Small intestine (tissue), 7 donors: ENCODE results near the gene BRD4. TPM values are rescaled to one million over a fixed set of nuclear protein-coding genes. Genes with fewer than 3 reads are reported as not detected.

ENCODE experiments used
- DNase-seq, 2 donors: peaks; one replicate each; pipeline versions ENCODE4 v3.0.0 to v3.0.0-alpha.2; 2013
- FAIRE-seq: peaks from 2 replicates; lab custom pipeline; 2012; peaks lifted over from hg19 to GRCh38; lab: Jason Lieb, UNC
- H3K27ac ChIP-seq, 3 donors: one replicate each; pipeline ENCODE4 v1.5.1; 2013; ENCODE audit warnings: low read length in 2 of 3, mild to moderate bottlenecking in 2 of 3, control low read depth in 1 of 3, inconsistent platforms in 1 of 3, low read depth in 1 of 3, moderate library complexity in 1 of 3
- H3K27me3 ChIP-seq, 3 donors: one replicate each; pipeline ENCODE4 v1.6.1; 2013; ENCODE audit warnings: low read length in 3 of 3, inconsistent platforms in 1 of 3; ENCODE audit not compliant: control insufficient read depth in 3 of 3, insufficient read depth in 3 of 3
- H3K36me3 ChIP-seq, 3 donors: one replicate each; pipeline ENCODE4 v1.6.1; 2013; ENCODE audit warnings: low read length in 3 of 3, inconsistent platforms in 1 of 3, low read depth in 1 of 3, mild to moderate bottlenecking in 1 of 3, moderate library complexity in 1 of 3; ENCODE audit not compliant: control insufficient read depth in 3 of 3, insufficient read depth in 2 of 3
- H3K4me1 ChIP-seq, 3 donors: one replicate each; pipeline ENCODE4 v1.6.1; 2013; ENCODE audit warnings: low read length in 2 of 3, inconsistent platforms in 1 of 3, low read depth in 1 of 3, mild to moderate bottlenecking in 1 of 3, moderate library complexity in 1 of 3; ENCODE audit not compliant: control insufficient read depth in 3 of 3, insufficient read depth in 2 of 3
- H3K4me3 ChIP-seq, 3 donors: one replicate each; pipeline ENCODE4 v1.5.1; 2013; ENCODE audit warnings: low read length in 3 of 3, control low read depth in 1 of 3, inconsistent platforms in 1 of 3, low read depth in 1 of 3, mild to moderate bottlenecking in 1 of 3, moderate library complexity in 1 of 3
- H3K9me3 ChIP-seq, 2 donors: one replicate each; pipeline ENCODE4 v1.6.1; 2013; ENCODE audit warnings: low read depth in 1 of 2, low read length in 1 of 2; ENCODE audit not compliant: control insufficient read depth in 2 of 2, insufficient read depth in 1 of 2
- WGBS, 3 donors: extraction: QIAGEN DNeasy Blood & Tissue Kit; methylation state at CpG; one replicate each; pipeline ENCODE4 v1.1.7; 2013; 5-methylcytosine and 5-hydroxymethylcytosine counted together
- polyA plus RNA-seq, 4 donors: library from polyadenylated mRNA; stranded (reverse) in 3 of 4; unstranded in 1 of 4; fragments of 200-250 nt in 3 of 4; fragments of 120-200 nt in 1 of 4; gene quantifications; one replicate each; pipeline versions ENCODE4 v1.2.1 to v1.2.3, GENCODE V29; 2013
- donor health status: healthy with polysubstance abuse.
- donor health status: control.
- donor health status: control.
- donor health status: Bipolar disorder and iron deficiency.
- donor health status: healthy.

The BRD4 gene
- polyA plus RNA-seq, 4 donors: 15.7 to 41.4 (median 24.7) TPM

- H3K36me3 ChIP-seq: peaks cover 18 to 98% (median 27%) of the 10 kb centered on the region in 3 donors
- DNase-seq: no peak
- peak overlapping the region in 2 of 3 donors; percentile 18 to 56 for H3K27ac ChIP-seq
- WGBS, 3 donors: 68 to 73% (median 69%) methylated on average over 9 of the region's 9 CpGs
- no peak for FAIRE-seq
- H3K4me1 ChIP-seq: peaks cover 7 to 30% (median 8%) of the 10 kb centered on the region in 3 donors
- H3K9me3 ChIP-seq: no peaks in the 10 kb centered on the region
- H3K27me3 ChIP-seq: no peaks in the 10 kb centered on the region
- no peak overlapping the region for H3K4me3 ChIP-seq
These were observed 79.8 kb downstream of the BRD4 start for GRCh38 chr19:15252398-15253018.

- no peak overlapping the region for H3K4me3 ChIP-seq
- peak in 1 of 2 donors; percentile 35 for DNase-seq
- H3K27ac ChIP-seq: peak overlapping the region; percentile 34 to 72 (median 45)
- no peaks in the 10 kb centered on the region for H3K27me3 ChIP-seq
- H3K4me1 ChIP-seq: peaks cover 7 to 33% (median 8%) of the 10 kb centered on the region in 3 donors
- 53 to 79% (median 76%) methylated on average over 14 of the region's 14 CpGs for WGBS, 3 donors
- H3K36me3 ChIP-seq: peaks cover 18 to 97% (median 27%) of the 10 kb centered on the region in 3 donors
- H3K9me3 ChIP-seq: no peaks in the 10 kb centered on the region
- FAIRE-seq: no peak
These were observed 80.5 kb downstream of the BRD4 start for GRCh38 chr19:15251749-15252397.

- peaks cover 18 to 97% (median 31%) of the 10 kb centered on the region in 3 donors for H3K36me3 ChIP-seq
- H3K27ac ChIP-seq: peak overlapping the region; percentile 34 to 87 (median 45)
- H3K4me3 ChIP-seq: no peak overlapping the region
- H3K4me1 ChIP-seq: peaks cover 7 to 33% (median 8%) of the 10 kb centered on the region in 3 donors
- no peak for DNase-seq
- no peak for FAIRE-seq
- H3K27me3 ChIP-seq: no peaks in the 10 kb centered on the region
- 62 to 84% (median 79%) methylated on average over 19 to 24 of the region's 24 CpGs for WGBS, 3 donors
- H3K9me3 ChIP-seq: no peaks in the 10 kb centered on the region
These were observed 81.2 kb downstream of the BRD4 start for GRCh38 chr19:15251010-15251748.

- no peak overlapping the region for H3K4me3 ChIP-seq
- H3K4me1 ChIP-seq: peaks cover 7 to 33% (median 8%) of the 10 kb centered on the region in 3 donors
- no peaks in the 10 kb centered on the region for H3K27me3 ChIP-seq
- FAIRE-seq (no peak), DNase-seq (no peak)
- peak overlapping the region; percentile 1 to 87 (median 33) for H3K27ac ChIP-seq
- no peaks in the 10 kb centered on the region for H3K9me3 ChIP-seq
- peaks cover 18 to 97% (median 30%) of the 10 kb centered on the region in 3 donors for H3K36me3 ChIP-seq
- WGBS, 3 donors: 42 to 74% (median 55%) methylated on average over 1 of the region's 1 CpG
These were observed 81.7 kb downstream of the BRD4 start for GRCh38 chr19:15250640-15250993.

- FAIRE-seq: no peak
- peaks cover 18 to 97% (median 29%) of the 10 kb centered on the region in 3 donors for H3K36me3 ChIP-seq
These were observed 82.2 kb downstream of the BRD4 start for GRCh38 chr19:15249972-15250639.

GRCh38 chr19:15249528-15249874, 82.8 kb downstream of the BRD4 start:
- Histone ChIP-seq H3K36me3 (peaks cover 20 to 97% (median 25%) of the 10 kb centered on the region in 3 donors), H3K27me3 (no peaks in the 10 kb centered on the region), H3K27ac (peak overlapping the region; percentile 16 to 87 (median 65)), H3K9me3 (no peaks in the 10 kb centered on the region), H3K4me3 (no peak overlapping the region), H3K4me1 (peaks cover 7 to 33% (median 8%) of the 10 kb centered on the region in 3 donors)
- 74 to 90% (median 78%) methylated on average over 6 of the region's 6 CpGs for WGBS, 3 donors
- FAIRE-seq (no peak), DNase-seq (no peak)

More at GRCh38 chr19:15249972-15250639, 82.2 kb downstream of the BRD4 start:
- Histone ChIP-seq H3K27ac (peak overlapping the region; percentile 33 to 87 (median 65)), H3K9me3 (no peaks in the 10 kb centered on the region), H3K27me3 (no peaks in the 10 kb centered on the region), H3K4me1 (peaks cover 7 to 33% (median 8%) of the 10 kb centered on the region in 3 donors), H3K4me3 (no peak overlapping the region)
- DNase-seq: no peak
- WGBS, 3 donors: 52 to 82% (median 80%) methylated on average over 15 of the region's 15 CpGs

GRCh38 chr19:15248648-15249527, 83.5 kb downstream of the BRD4 start:
- H3K9me3 ChIP-seq: no peaks in the 10 kb centered on the region
- H3K36me3 ChIP-seq: peaks cover 18 to 96% (median 22%) of the 10 kb centered on the region in 3 donors
- FAIRE-seq: no peak
- H3K27ac ChIP-seq: peak overlapping the region; percentile 16 to 87 (median 78)
- H3K4me1 ChIP-seq: peaks cover 7 to 33% (median 8%) of the 10 kb centered on the region in 3 donors
- H3K4me3 ChIP-seq: no peak overlapping the region
- H3K27me3 ChIP-seq: no peaks in the 10 kb centered on the region
- peak; percentile 52 to 82 for DNase-seq
- WGBS, 3 donors: 51 to 69% (median 55%) methylated on average over 19 of the region's 19 CpGs
